Measurements from ENCODE around the gene GNL3. TPM values are rescaled to one million over a fixed set of nuclear protein-coding genes. Genes with fewer than 3 reads are reported as not detected.

GNL3 gene
- total RNA-seq, 1 donor from 2014 or later = 142 TPM

GRCh38 chr3:52695798-52696671 is 10.2 kb downstream of the GNL3 start:
- no peaks in the 10 kb centered on the region for H3K9me3 Mint-ChIP-seq
- H3K27ac Mint-ChIP-seq (ENCODE audit: unreplicated experiment) = no peak overlapping the region
- H3K27me3 Mint-ChIP-seq (ENCODE audit: low read depth) = no peaks in the 10 kb centered on the region
- peaks cover 26% of the 10 kb centered on the region for H3K36me3 Mint-ChIP-seq (ENCODE audit: low read depth)
- no peaks in the 10 kb centered on the region for H3K4me1 Mint-ChIP-seq
- TF ChIP-seq CTCF (conservative IDR thresholded peaks at IDR 0.05) = no peak
- no peak overlapping the region for H3K4me3 Mint-ChIP-seq
- no peak for DNase-seq (ENCODE audit: low read depth, low spot score)

GRCh38 chr3:52696830-52697631 is 11.2 kb downstream of the GNL3 start:
- peaks cover 24% of the 10 kb centered on the region for H3K36me3 Mint-ChIP-seq (ENCODE audit: low read depth)
- H3K27ac Mint-ChIP-seq (ENCODE audit: unreplicated experiment) = no peak overlapping the region
- DNase-seq (ENCODE audit: low read depth, low spot score) = no peak
- no peaks in the 10 kb centered on the region for H3K27me3 Mint-ChIP-seq (ENCODE audit: low read depth)
- peak overlapping the region; percentile 34 for H3K4me3 Mint-ChIP-seq
- no peaks in the 10 kb centered on the region for H3K9me3 Mint-ChIP-seq
- no peaks in the 10 kb centered on the region for H3K4me1 Mint-ChIP-seq
- TF ChIP-seq CTCF (conservative IDR thresholded peaks at IDR 0.05) = no peak

- Mint-ChIP-seq H3K36me3 (ENCODE audit: low read depth) (peaks cover 24% of the 10 kb centered on the region), H3K9me3 (no peaks in the 10 kb centered on the region), H3K27me3 (ENCODE audit: low read depth) (no peaks in the 10 kb centered on the region), H3K27ac (ENCODE audit: unreplicated experiment) (no peak overlapping the region), H3K4me1 (no peaks in the 10 kb centered on the region), H3K4me3 (peak overlapping the region; percentile 34)
- no peak for DNase-seq (ENCODE audit: low read depth, low spot score)
- TF ChIP-seq CTCF (conservative IDR thresholded peaks at IDR 0.05) = no peak
Measured at GRCh38 chr3:52697632-52697965, 11.8 kb downstream of the GNL3 start.

GRCh38 chr3:52703341-52703740 is 17.5 kb downstream of the GNL3 start:
- no peak overlapping the region for H3K27ac Mint-ChIP-seq (ENCODE audit: unreplicated experiment)
- peaks cover 29% of the 10 kb centered on the region for H3K4me1 Mint-ChIP-seq
- H3K36me3 Mint-ChIP-seq (ENCODE audit: low read depth) = no peaks in the 10 kb centered on the region
- no peaks in the 10 kb centered on the region for H3K9me3 Mint-ChIP-seq
- H3K4me3 Mint-ChIP-seq = peak overlapping the region; percentile 99
- no peak for DNase-seq (ENCODE audit: low read depth, low spot score)
- H3K27me3 Mint-ChIP-seq (ENCODE audit: low read depth) = no peaks in the 10 kb centered on the region
- no peak for TF ChIP-seq CTCF (conservative IDR thresholded peaks at IDR 0.05)

GRCh38 chr3:52704611-52705437 is 19.0 kb downstream of the GNL3 start:
- peak overlapping the region; percentile 96 for H3K27ac Mint-ChIP-seq (ENCODE audit: unreplicated experiment)
- H3K27me3 Mint-ChIP-seq (ENCODE audit: low read depth) = no peaks in the 10 kb centered on the region
- no peak for DNase-seq (ENCODE audit: low read depth, low spot score)
- H3K9me3 Mint-ChIP-seq = no peaks in the 10 kb centered on the region
- peak overlapping the region; percentile 99 for H3K4me3 Mint-ChIP-seq
- H3K36me3 Mint-ChIP-seq (ENCODE audit: low read depth) = no peaks in the 10 kb centered on the region
- H3K4me1 Mint-ChIP-seq = peaks cover 29% of the 10 kb centered on the region
- no peak for TF ChIP-seq CTCF (conservative IDR thresholded peaks at IDR 0.05)

All from neural crest cell (in vitro differentiated cells).